AG08395 (cell line): ENCODE measurements around the gene CLIC4.
A peak's percentile ranks its signal among the peaks of the same experiment; 100 is the strongest.

Experiments
- DNase-seq: peaks from one replicate; pipeline ENCODE4 v3.0.0; 2012; ENCODE audit warnings: mixed read lengths, low spot score

Gene CLIC4

DNA sequence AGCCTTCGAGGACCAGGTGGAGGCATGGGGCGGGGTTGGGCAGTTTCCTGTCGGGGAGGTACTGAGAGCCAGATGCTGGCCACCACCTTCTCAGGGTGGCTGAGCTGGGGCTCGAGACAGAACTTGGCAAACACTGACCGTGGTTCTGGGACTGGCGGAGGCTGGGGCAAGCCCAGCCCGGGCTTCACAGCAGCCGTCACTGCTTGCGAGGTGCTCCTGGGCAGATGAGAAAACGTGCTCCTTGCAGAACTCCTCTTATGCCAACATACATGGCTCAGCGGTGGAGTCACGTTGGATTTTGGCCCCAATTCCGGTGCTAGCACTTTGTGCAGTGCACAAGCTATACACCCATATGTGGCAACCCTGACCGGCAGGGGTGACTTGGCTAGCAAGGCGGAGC is 115.6 kb downstream of the CLIC4 start:
- DNase-seq, result no peak

DNA sequence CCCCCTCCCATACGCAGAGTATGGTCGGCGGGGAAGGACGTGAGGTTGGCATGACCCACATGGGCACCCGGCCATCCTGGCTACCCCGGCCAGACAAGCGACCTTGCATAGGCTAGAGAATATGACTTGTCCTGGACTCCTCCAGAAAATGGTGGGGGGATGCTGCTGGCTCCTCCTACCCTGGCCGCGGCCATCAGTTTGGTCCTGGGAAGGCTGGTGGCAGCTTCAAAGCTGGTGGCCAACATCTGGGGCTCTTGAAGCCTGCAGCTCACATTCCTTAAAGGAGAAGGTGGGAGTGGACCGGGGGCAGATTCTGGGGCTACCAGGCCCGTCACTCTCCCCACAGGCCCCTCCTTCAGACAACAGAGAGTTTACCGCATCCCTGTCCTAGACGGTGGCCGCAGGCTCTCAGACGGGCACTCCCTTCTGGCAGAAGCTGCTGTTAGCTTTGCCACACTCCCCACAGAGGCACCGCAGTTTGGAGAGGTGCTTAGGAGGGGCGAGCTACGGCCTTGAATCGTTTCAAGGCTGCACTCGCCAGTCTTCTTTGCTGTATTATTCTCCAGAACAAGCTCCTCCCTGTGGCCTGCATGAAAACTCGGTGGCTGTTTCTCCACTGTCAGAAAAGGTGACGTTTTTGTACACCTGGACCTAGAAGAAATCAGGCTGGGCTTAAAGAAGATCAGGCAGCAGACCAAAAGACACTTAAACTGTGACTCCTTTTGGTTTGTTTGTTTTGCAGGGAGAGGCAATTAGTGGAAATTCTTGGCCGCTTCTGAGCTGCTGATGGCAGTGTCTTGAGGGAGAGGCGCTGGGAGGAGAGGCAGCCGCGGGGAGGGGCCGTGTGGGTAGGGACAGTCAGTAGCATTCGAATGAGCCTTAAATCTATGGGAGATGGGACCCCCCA is 116.8 kb downstream of the CLIC4 start:
- no peak for DNase-seq

DNA sequence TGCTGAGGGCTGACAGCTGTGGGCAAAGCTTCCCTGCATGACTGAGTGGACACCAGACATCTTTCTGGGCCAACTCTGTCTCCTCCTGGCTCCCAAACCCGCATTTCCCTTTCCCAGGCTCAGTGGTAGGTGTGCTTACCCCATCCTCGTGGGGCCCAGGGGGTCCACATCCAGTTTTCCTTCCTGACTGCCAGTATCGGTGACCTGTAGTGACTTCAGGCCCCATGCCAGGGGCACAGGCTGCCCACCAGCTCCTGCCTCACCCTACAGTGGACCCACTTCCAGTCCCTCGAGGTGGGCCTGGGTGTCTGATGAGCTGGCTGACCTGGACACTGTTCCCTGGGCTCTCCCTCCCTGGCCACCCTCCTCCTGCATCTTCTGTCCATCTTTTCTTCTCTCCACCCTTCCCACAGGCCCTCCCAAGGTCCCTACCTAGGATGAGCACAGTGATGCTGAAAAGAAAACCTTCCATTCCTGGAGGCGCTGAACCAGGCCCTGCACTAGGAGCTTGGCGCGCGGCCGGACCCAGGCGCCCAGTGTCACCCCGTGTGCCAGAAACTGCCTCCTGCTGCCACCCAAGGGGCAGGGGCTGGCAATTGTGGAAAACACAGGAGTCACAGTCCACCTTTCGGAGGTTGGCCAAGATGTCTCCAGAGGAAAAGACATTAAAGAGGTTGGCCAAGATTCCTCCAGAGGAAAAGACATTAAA is 117.7 kb downstream of the CLIC4 start:
- no peak for DNase-seq

DNA sequence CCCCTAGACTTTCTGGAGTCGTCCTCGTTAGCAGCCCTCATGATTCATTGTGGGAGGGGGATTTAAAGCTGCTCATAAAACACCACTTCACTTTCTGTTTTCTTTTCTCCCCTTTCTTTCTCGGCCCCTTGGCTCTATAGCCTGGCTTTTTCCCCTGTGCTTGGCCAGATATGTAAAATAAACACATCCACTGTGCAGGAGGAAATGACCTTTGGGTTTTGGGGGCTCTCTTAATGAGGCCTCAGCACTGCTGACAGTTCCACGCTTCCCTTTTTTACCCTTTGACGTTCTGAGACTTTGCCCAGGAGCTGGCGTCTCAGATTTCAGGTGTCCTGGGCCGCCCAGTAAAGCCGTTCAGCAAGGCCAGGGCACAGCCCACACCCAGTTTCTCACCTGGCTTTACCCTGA is 119.1 kb downstream of the CLIC4 start:
- no peak for DNase-seq

DNA sequence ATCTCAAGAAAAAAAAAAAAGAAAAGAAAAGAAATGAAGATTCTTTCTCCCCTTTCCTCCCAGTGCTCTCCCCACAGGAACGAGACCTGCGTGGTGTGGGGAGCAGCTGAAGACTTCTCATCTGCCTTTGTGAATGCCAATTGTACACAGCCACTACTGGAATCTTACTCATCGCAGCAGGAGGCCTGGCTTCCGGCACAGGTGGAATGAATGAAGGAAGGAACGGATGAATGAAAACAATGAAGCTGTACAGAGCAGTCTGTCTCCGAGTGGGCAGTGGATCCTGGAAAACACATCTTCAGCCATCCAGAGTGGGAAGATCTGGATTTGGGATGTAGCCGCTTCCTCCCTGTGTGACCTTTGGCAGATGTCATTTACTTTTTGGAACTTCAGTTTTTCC is 119.9 kb downstream of the CLIC4 start:
- no peak for DNase-seq

DNA sequence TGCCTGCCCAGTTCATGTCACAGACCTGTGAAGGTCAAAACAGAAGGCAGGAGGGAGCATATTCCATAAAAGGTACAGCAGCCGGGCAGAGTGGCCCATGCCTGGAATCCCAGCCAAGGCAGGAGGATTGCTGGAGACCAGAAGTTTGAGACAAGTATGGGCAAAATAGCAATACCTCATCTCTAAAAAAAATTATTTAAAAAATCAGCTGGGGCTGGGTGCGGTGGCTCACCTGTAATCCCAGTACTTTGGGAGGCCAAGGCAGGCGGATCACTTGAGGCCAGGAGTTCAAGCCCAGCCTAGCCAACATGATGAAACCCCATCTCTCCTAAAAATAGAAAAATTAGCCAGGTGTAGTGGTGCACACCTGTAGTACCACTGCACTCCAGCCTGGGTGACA is 120.3 kb downstream of the CLIC4 start:
- DNase-seq, result no peak

DNA sequence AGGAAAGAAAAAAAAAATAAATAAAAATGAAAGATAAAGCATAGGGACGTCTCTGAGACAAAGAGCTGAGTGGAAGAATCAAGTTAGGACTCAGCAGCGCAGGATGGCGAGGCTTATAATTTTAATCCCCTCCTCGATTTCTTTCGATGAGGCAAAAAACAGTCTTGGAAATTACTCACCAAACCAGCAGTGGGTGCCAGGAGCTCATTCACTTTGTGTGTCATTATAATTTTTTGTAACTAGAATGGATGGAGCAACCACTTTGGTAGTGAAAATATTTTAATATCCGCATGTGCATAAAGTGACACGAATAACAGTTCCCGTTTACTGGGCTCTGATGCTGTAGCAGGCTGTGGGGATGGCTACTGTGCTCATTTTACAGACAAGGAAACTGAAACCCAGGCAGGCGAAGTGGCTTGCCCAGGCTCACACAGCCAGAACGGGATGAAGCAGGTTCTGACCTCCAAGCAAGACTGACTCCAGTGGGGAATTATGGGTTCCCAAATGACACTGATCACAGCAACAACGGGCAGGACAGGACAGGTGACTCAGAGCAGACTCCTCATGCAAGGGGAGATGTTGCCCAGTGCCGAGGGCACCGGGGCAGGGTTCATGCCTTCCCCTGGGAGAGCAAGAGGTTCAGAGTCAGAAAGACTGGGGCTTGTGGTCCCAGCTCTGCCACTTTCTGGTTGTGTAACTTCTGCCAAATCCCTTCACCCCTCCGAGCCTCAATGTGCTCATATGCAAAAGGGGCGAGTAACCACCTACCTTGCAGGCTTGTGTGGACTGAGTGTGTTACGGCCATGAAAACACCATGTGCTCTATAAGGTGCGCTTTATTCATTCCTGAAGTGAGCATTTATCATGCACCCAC is 121.2 kb downstream of the CLIC4 start:
- DNase-seq, result peak; percentile 24

DNA sequence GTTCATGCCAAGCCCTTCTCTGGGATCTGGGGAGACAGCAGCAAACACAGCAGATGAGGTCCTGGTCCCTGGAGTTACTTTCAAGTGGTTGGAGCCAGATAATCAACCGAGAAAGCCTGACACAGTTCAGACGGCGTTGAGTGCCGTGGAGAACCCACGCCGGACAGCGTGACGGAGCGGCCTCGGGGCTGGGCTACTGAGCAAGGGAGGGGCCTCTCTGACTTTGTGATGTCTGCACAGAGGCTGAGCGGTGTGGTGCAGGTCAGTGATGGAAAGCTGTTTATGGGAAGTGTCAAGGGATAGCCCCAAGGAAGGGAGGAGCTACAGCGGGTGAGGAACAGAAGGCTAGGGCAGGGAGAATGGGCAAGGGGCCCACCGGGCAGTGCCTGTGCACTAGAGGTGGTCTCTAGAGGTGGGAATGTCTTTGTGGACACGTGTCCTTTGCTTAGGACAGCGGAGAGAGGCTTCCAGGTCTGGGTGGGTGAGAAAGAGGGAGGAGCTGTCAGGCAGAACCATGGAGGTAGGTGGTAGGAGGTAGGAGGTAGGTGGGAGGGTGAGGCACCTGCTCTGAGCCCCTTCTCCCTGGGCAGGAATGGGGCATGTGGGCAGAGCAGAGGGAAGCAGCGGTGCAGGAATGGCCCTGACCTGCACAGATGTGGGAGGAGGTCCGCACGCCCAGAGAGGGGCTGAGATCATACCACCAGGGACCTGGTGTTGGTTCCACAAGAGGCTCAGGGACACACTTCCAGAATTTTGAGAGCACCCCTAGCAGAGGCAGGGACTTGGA is 122.0 kb downstream of the CLIC4 start:
- DNase-seq, result no peak

DNA sequence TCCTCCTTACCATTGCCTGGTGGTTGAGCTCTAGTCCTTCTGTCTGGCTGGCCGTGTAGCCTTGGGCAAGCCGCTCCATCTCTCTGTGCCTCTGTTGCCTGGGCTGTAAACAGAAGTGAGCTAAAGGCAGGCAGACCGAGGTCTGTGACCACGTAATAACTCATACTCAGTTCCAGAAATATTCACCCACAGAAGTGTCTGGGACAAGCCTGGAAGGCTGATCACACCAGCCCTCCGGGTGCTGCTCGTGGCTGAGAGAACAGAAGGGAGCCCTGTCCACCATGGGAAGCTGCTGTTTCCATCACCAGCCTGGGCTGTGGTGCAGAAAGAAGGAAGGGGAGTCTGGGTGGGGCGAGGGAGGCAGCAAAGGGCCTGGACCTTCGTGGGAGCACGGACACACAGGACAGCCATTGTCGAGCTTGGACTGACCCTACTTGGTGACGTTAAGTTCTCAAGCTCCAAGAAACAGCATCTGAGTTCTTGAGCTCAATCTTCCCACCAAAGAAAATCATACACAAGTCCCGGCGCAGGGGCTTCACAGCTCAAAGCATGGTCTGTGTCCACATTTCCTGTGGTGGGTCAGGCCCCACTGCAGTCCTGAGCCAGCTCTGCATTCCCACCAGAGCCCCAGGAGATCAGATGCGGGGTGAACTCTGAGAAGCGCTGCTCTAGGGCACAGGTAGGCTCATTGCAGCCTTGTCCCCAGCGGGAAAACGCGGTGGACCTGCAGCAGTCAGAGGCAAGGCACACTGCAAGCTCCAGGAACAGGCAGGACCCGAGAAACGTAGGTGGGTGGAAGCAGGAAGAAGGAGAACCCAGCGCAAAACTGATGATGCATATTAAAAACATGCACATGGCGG is 123.0 kb downstream of the CLIC4 start:
- DNase-seq, result no peak

DNA sequence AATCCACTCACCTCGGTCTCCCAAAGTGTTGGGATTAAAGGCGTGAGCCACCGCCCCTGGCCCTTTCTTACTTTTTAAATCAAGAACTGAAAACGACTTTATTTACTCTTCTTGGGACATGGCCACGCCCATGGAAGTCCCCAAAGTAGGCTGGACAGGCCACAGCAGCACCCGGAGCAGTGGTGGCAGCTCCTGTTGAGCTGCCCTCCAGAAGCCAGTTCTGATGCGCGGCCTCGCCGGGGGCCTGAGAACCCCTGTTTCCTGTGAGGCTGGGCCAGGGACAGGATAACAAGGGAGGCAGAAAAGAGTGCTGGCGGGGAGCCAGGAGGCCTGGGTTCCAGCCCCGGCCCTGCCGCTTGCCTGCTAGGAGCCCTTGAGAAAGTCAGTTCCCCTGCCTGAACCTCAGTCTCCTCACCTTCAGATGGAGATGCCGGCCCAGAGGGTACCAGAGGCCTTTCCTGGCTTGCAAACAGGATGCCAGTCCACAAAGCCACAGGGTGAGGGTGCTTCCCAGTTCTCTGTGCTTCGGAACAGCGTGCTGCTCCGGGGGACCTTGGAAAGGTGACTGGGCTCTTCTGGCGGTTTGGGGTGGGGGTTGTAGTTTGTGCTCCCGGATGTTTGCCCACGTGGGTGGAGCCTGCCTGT is 125.4 kb downstream of the CLIC4 start:
- no peak for DNase-seq

DNA sequence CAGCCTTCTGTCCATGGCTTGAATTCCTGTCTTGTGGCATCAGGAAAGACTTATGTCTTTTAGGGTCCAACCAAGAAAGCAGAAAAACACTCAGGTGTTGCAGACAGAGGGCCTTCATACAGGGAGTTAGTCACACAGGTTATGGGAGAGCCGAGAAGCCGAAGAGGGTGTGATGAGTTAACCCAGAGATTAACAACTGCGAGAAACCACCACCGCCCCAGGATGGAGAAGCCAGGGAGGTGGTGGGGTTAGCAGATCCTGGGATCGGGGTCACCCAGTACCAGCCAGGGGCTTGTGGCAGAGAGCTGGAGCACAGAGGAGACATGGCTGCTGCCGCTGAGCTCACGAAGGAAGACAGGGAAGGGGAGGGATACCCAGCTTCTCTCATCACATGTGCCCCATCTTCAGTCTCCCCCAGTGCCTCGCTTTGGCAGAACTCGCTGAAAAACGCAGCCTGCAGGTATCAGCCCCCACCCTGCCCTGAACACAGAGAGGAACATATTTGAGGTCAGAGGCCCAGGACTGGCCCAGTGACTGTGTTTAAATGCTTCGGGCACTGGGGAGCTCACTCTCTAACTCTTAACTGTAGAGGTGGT is 126.2 kb downstream of the CLIC4 start:
- DNase-seq, result no peak

DNA sequence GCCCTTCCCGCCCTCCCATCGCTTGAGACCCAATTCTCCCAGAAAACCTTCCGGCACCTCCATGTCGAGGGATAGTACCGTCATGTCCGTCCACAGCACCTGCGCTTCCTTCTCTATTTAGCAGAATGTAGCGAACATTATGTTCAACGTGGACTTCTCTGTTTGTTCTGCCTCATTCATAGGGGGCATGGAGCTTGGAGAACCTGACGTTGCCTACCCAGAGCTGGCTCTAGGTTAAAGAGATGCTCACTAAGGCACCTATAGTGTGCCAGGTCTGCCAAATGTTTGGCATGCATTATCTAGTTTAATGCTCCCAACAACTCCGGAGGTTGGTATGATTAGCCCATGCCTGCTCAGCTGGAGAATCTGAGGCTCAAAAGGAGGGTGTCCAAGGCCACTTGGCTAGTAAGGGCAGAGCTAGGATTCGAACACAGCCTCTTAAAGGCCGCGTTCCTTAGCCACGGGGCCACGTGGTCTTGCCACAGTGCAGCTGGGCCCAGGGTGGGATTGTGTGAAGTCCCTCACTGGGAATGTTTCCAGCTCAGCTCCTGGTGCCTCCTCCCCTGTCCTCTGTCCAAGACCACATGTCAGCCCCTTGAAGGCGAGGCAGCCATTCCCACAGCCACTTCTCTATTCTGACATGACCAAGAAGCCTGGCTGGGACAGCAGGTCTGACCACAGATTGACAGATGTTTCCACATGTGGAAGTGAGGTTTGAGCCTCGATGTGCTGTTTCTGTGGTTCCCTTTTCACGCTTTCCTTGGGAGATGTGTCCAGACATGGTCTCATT is 127.0 kb downstream of the CLIC4 start:
- DNase-seq, result no peak

DNA sequence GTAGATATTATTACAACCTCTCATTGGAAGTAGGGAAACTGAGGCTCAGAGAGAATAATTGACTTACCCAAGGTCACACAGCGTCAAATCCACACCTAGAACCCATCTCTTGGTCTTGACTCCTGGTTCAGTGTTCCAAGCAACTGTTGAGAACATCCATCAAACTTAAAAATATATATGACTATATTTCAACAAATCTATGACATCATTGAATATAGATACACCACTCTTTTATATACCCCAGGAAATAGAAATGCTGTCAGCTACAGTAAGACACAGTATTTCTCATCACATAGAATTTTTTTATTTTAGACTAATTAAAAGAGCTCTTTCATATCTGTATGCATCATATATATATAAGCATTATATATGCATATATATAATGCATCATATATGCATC is 127.9 kb downstream of the CLIC4 start:
- DNase-seq, result no peak

DNA sequence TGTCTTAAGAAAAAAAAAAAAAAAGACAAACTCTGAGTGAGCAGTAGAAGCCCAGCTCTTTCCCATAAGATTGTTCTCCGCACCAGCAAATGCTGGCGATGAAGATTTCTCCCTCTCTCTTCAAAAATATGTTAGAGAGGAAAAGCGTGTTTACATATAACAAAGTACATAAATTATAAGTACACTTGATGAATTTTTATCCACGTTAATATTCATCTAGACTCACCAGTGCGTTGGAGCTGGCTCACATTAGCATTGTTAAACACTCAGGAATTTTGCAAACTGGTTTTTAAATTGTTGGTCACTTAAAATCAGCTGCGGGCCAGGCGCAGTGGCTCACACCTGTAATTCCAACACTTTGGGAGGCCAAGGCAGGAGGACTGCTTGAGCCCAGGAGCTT is 128.8 kb downstream of the CLIC4 start:
- DNase-seq, result no peak

DNA sequence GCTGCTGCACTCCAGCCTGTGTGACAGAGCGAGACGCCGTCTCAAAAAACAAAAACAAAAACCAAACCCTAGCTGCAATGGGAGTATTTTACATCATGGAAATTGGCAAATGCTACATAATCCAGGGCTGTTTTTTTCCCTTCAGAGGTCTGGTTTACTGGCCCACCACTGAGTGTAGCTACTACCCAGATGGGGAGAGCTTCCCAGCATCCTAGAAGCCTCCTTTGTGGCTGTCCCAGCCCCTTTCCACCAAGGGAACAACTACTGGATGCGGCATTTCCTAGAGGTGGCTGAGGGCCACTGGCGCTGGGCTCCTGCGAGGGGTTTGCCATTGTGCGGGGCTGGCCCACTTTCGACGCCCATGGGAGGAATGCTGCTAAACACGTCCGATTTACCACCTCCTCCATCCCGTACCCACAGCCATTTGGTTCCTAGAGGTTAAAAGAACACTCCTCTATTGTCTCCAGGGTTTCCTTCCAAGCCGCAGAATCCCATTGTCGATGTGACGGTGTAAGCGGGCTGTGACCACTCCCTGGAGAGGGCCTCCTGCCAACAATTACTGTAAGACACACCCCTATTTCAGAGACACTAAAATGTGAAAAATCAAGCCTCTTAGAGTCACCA is 129.5 kb downstream of the CLIC4 start:
- DNase-seq, result no peak

DNA sequence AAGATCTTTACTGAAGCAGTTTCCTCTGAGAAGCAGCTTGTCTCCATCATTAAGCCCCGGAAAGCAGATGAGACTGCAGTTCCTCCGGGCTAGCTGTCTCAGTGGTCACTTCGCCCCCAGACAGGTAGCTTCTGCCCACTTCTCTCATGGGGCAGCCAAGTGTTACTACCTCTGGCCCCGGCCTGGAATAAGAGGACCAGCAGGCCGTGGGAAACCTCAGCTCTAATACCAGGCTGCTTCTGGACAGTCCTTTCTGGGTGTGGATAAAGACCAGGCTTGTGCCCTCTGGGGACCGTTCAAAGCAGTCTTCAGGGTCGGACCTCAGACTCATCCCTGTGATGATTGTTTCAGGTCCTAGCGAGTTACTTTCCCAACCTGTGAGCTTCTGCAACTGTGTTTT is 130.0 kb downstream of the CLIC4 start:
- DNase-seq, result no peak

DNA sequence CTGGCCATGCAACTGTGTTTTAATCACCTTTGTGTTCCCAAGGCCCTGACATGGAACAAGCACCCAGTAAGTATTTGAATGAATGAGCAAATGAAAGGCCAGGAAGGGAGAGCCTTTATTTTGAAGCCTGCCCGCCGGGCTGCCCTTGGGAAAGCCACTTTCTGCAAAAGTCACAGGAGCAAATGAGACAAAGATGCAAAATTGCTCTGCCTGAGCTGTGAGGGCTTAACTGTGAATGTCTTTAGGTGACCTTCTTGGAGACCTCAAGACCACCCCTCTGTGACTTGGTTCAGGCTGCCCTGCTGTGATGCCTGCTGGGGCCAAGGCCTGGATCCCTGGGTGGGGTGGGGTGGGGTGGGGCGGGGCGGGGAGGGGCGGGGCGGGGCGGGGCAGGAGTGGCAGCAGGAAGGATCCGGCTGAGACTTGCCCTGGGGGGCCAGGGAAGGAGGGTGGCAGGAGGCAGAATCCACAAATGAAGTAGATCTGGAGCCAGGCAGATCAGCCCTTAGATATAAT is 130.8 kb downstream of the CLIC4 start:
- no peak for DNase-seq

DNA sequence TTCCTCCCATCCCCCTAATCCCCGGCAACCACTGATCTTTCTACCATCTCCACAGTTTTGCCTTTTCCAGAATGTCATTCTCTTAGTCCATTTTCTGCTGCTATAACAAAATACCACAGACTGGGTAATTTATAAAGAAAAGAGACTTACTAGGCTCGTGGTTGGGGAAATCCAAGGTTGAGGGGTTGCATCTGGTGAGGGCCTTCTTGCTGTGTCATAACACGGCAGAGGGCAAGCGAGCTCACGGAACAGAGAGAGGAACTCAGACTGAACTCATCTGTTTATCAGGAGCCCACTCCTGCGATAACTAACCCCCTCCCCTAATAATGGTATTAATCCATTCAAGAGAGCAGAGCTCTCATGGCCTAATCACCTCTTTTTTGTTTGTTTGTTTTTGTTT is 132.8 kb downstream of the CLIC4 start:
- no peak for DNase-seq
